T-helper 1 cell treated with Interleukin-12 subunit alpha and Interleukin-12 subunit beta and Interleukin-4 antibody, amounts not matched to agents 30 μg/mL and 1 μg/mL, for 36 hours (primary cell): ENCODE results near the gene DNER.
"Not testable (repeated sequence)": the region's sequence is repeated elsewhere in the genome, so short reads cannot be mapped to it uniquely, and the experiment has no call there.

ENCODE experiments used
- H3K27ac Mint-ChIP-seq: one replicate; pipeline ENCODE4 v1.8.0; 2021; ENCODE audit warnings: mild to moderate bottlenecking, mixed read lengths
- H3K27me3 Mint-ChIP-seq: one replicate; pipeline ENCODE4 v1.8.0; 2021; ENCODE audit warnings: low read depth, mixed read lengths
- H3K36me3 Mint-ChIP-seq: one replicate; pipeline ENCODE4 v1.8.0; 2021; ENCODE audit warnings: low read depth, mixed read lengths
- H3K4me1 Mint-ChIP-seq: one replicate; pipeline ENCODE4 v1.8.0; 2021; ENCODE audit warnings: low read depth, mixed read lengths
- H3K4me3 Mint-ChIP-seq: one replicate; pipeline ENCODE4 v1.8.0; 2021; ENCODE audit warnings: mild to moderate bottlenecking, moderate library complexity, mixed read lengths
- H3K9me3 Mint-ChIP-seq: one replicate; pipeline ENCODE4 v1.8.0; 2021; ENCODE audit warnings: mixed read lengths

DNER gene

GRCh38 chr2:229634601-229635370 is 79.6 kb downstream of the DNER start:
- H3K36me3 Mint-ChIP-seq = no peaks in the 10 kb centered on the region
- no peak overlapping the region for H3K27ac Mint-ChIP-seq
- H3K4me3 Mint-ChIP-seq = no peak overlapping the region
- H3K27me3 Mint-ChIP-seq = peaks cover 13% of the 10 kb centered on the region
- no peaks in the 10 kb centered on the region for H3K4me1 Mint-ChIP-seq
- H3K9me3 Mint-ChIP-seq = no peaks in the 10 kb centered on the region

GRCh38 chr2:229633556-229633955 is 80.8 kb downstream of the DNER start:
- no peak overlapping the region for H3K4me3 Mint-ChIP-seq
- H3K27ac Mint-ChIP-seq = no peak overlapping the region
- peaks cover 13% of the 10 kb centered on the region for H3K27me3 Mint-ChIP-seq
- H3K4me1 Mint-ChIP-seq = no peaks in the 10 kb centered on the region
- no peaks in the 10 kb centered on the region for H3K9me3 Mint-ChIP-seq
- H3K36me3 Mint-ChIP-seq = no peaks in the 10 kb centered on the region

GRCh38 chr2:229629039-229629438 is 85.3 kb downstream of the DNER start:
- H3K36me3 Mint-ChIP-seq = no peaks in the 10 kb centered on the region
- H3K4me3 Mint-ChIP-seq = no peak overlapping the region
- no peaks in the 10 kb centered on the region for H3K4me1 Mint-ChIP-seq
- H3K27ac Mint-ChIP-seq = no peak overlapping the region
- H3K9me3 Mint-ChIP-seq = no peaks in the 10 kb centered on the region
- H3K27me3 Mint-ChIP-seq = peaks cover 12% of the 10 kb centered on the region

GRCh38 chr2:229627728-229628127 is 86.6 kb downstream of the DNER start:
- no peaks in the 10 kb centered on the region for H3K9me3 Mint-ChIP-seq
- H3K36me3 Mint-ChIP-seq = no peaks in the 10 kb centered on the region
- H3K4me1 Mint-ChIP-seq = no peaks in the 10 kb centered on the region
- peaks cover 12% of the 10 kb centered on the region for H3K27me3 Mint-ChIP-seq
- H3K27ac Mint-ChIP-seq = no peak overlapping the region
- H3K4me3 Mint-ChIP-seq = no peak overlapping the region

- no peaks in the 10 kb centered on the region for H3K9me3 Mint-ChIP-seq
- H3K27me3 Mint-ChIP-seq = peaks cover 7% of the 10 kb centered on the region
- no peak overlapping the region for H3K27ac Mint-ChIP-seq
- no peaks in the 10 kb centered on the region for H3K4me1 Mint-ChIP-seq
- H3K4me3 Mint-ChIP-seq = no peak overlapping the region
- H3K36me3 Mint-ChIP-seq = no peaks in the 10 kb centered on the region
These were observed 91.6 kb downstream of the DNER start for GRCh38 chr2:229622495-229623355.

- H3K27me3 Mint-ChIP-seq = peaks cover 3% of the 10 kb centered on the region
- H3K27ac Mint-ChIP-seq = no peak overlapping the region
- no peaks in the 10 kb centered on the region for H3K9me3 Mint-ChIP-seq
These were observed 93.6 kb downstream of the DNER start for GRCh38 chr2:229620759-229621158.

GRCh38 chr2:229620289-229620688 is 94.1 kb downstream of the DNER start:
- H3K4me1 Mint-ChIP-seq = no peaks in the 10 kb centered on the region
- no peak overlapping the region for H3K4me3 Mint-ChIP-seq
- no peaks in the 10 kb centered on the region for H3K36me3 Mint-ChIP-seq
- H3K27me3 Mint-ChIP-seq = peaks cover 2% of the 10 kb centered on the region
- H3K27ac Mint-ChIP-seq = no peak overlapping the region
- no peaks in the 10 kb centered on the region for H3K9me3 Mint-ChIP-seq

More at GRCh38 chr2:229620759-229621158, 93.6 kb downstream of the DNER start:
- no peaks in the 10 kb centered on the region for H3K36me3 Mint-ChIP-seq
- H3K4me3 Mint-ChIP-seq = no peak overlapping the region
- H3K4me1 Mint-ChIP-seq = no peaks in the 10 kb centered on the region

GRCh38 chr2:229616433-229616832 is 97.9 kb downstream of the DNER start:
- no peaks in the 10 kb centered on the region for H3K4me1 Mint-ChIP-seq
- no peak overlapping the region for H3K27ac Mint-ChIP-seq
- no peaks in the 10 kb centered on the region for H3K9me3 Mint-ChIP-seq

GRCh38 chr2:229614021-229614420 is 100.3 kb downstream of the DNER start:
- H3K27me3 Mint-ChIP-seq, H3K4me3 Mint-ChIP-seq: not testable (repeated sequence)

More at GRCh38 chr2:229616433-229616832, 97.9 kb downstream of the DNER start:
- H3K27me3 Mint-ChIP-seq = no peaks in the 10 kb centered on the region
- no peak overlapping the region for H3K4me3 Mint-ChIP-seq
- no peaks in the 10 kb centered on the region for H3K36me3 Mint-ChIP-seq

GRCh38 chr2:229612384-229612971 is 101.9 kb downstream of the DNER start:
- no peak overlapping the region for H3K27ac Mint-ChIP-seq
- H3K4me1 Mint-ChIP-seq = no peaks in the 10 kb centered on the region
- H3K4me3 Mint-ChIP-seq = no peak overlapping the region
- H3K36me3 Mint-ChIP-seq = no peaks in the 10 kb centered on the region
- no peaks in the 10 kb centered on the region for H3K27me3 Mint-ChIP-seq
- H3K9me3 Mint-ChIP-seq = no peaks in the 10 kb centered on the region

More at GRCh38 chr2:229614021-229614420, 100.3 kb downstream of the DNER start:
- not testable (repeated sequence) for H3K4me1 Mint-ChIP-seq, H3K27ac Mint-ChIP-seq, H3K36me3 Mint-ChIP-seq, H3K9me3 Mint-ChIP-seq

- Mint-ChIP-seq H3K36me3 (no peaks in the 10 kb centered on the region), H3K4me1 (no peaks in the 10 kb centered on the region), H3K27ac (no peak overlapping the region), H3K4me3 (no peak overlapping the region), H3K27me3 (no peaks in the 10 kb centered on the region), H3K9me3 (no peaks in the 10 kb centered on the region)
These were observed 103.0 kb downstream of the DNER start for GRCh38 chr2:229611360-229611759.

- H3K4me3 Mint-ChIP-seq = no peak overlapping the region
- H3K36me3 Mint-ChIP-seq = no peaks in the 10 kb centered on the region
- H3K9me3 Mint-ChIP-seq = no peaks in the 10 kb centered on the region
- H3K27me3 Mint-ChIP-seq = no peaks in the 10 kb centered on the region
- no peak overlapping the region for H3K27ac Mint-ChIP-seq
- H3K4me1 Mint-ChIP-seq = no peaks in the 10 kb centered on the region
These were observed 103.5 kb downstream of the DNER start for GRCh38 chr2:229610872-229611271.

GRCh38 chr2:229610333-229610732 is 104.0 kb downstream of the DNER start:
- Mint-ChIP-seq H3K36me3 (no peaks in the 10 kb centered on the region), H3K27me3 (no peaks in the 10 kb centered on the region), H3K27ac (no peak overlapping the region), H3K4me3 (no peak overlapping the region), H3K4me1 (no peaks in the 10 kb centered on the region), H3K9me3 (no peaks in the 10 kb centered on the region)

GRCh38 chr2:229601936-229602335 is 112.4 kb downstream of the DNER start:
- H3K27me3 Mint-ChIP-seq = peaks cover 14% of the 10 kb centered on the region

More at GRCh38 chr2:229601936-229602335, 112.4 kb downstream of the DNER start:
- Mint-ChIP-seq H3K9me3 (no peaks in the 10 kb centered on the region), H3K4me1 (no peaks in the 10 kb centered on the region), H3K36me3 (no peaks in the 10 kb centered on the region), H3K27ac (no peak overlapping the region), H3K4me3 (no peak overlapping the region)
